Measurements from ENCODE around the gene CEP70. TPM values are rescaled to one million over a fixed set of nuclear protein-coding genes. Genes with fewer than 3 reads are reported as not detected.

Gene CEP70
- total RNA-seq, 1 experiment from 2014 or later: 25.6 TPM

- no TSS peak for BruUV-seq (replicated peaks)
These were observed 119.9 kb downstream of the CEP70 start for GRCh38 chr3:138474163-138474562.

GRCh38 chr3:138473391-138473790 is 120.7 kb downstream of the CEP70 start:
- BruUV-seq (replicated peaks): no TSS peak
- no peak for DNase-seq (ENCODE audit: low spot score)
- no peak for TF ChIP-seq EZH2 (IDR thresholded peaks at IDR 0.05; ENCODE audit: borderline replicate concordance, low read depth, low read length, poor library complexity, severe bottlenecking)
- TF ChIP-seq CTCF (conservative IDR thresholded peaks at IDR 0.05; ENCODE audit: low read depth, low read length): no peak

More at GRCh38 chr3:138474163-138474562, 119.9 kb downstream of the CEP70 start:
- DNase-seq (ENCODE audit: low spot score): no peak
- H3K36me3 ChIP-seq (ENCODE audit: insufficient read depth, low read length, poor library complexity, severe bottlenecking): no peaks in the 10 kb centered on the region
- no peak overlapping the region for H3K4me3 ChIP-seq (ENCODE audit: low read depth, low read length, poor library complexity, severe bottlenecking)
- intact Hi-C loops (cut with micrococcal nuclease; ENCODE audit: unreplicated experiment): loop anchor here (10.0 kb wide), 1 partner anchor 231 kb away; no protein-coding TSS in a partner anchor
- TF ChIP-seq CTCF (conservative IDR thresholded peaks at IDR 0.05; ENCODE audit: low read depth, low read length) (no peak), EZH2 (IDR thresholded peaks at IDR 0.05; ENCODE audit: borderline replicate concordance, low read depth, low read length, poor library complexity, severe bottlenecking) (no peak)
- H3K27me3 ChIP-seq (replicated peaks; ENCODE audit: insufficient read depth, low read depth, low read length, poor library complexity): no peaks in the 10 kb centered on the region
- ChIA-PET POLR2A (ENCODE audit: low non-redundant PET) (no interaction called here), CTCF (interaction anchor here (0.7 kb wide), 1 partner anchor 458 kb away, joined by 4 read pairs; no protein-coding TSS in a partner anchor)
- no peaks in the 10 kb centered on the region for H3K4me1 ChIP-seq (ENCODE audit: insufficient read depth, low read length, poor library complexity, severe bottlenecking)
- H3K27ac ChIP-seq (ENCODE audit: low read depth, low read length, poor library complexity, severe bottlenecking): no peak overlapping the region
- H3K9me3 ChIP-seq (ENCODE audit: low read depth, low read length, poor library complexity, severe bottlenecking): no peaks in the 10 kb centered on the region

GRCh38 chr3:138472141-138472825 is 121.8 kb downstream of the CEP70 start:
- TF ChIP-seq CTCF (conservative IDR thresholded peaks at IDR 0.05; ENCODE audit: low read depth, low read length) (no peak), EZH2 (IDR thresholded peaks at IDR 0.05; ENCODE audit: borderline replicate concordance, low read depth, low read length, poor library complexity, severe bottlenecking) (no peak)
- POLR2A ChIA-PET (ENCODE audit: low non-redundant PET): no interaction called here
- CTCF ChIA-PET: no interaction called here
- no peaks in the 10 kb centered on the region for H3K4me1 ChIP-seq (ENCODE audit: insufficient read depth, low read length, poor library complexity, severe bottlenecking)
- intact Hi-C loops (cut with micrococcal nuclease; ENCODE audit: unreplicated experiment): loop anchor here (10.0 kb wide), 1 partner anchor 233 kb away; no protein-coding TSS in a partner anchor
- no TSS peak for BruUV-seq (replicated peaks)
- no peaks in the 10 kb centered on the region for H3K9me3 ChIP-seq (ENCODE audit: low read depth, low read length, poor library complexity, severe bottlenecking)
- H3K36me3 ChIP-seq (ENCODE audit: insufficient read depth, low read length, poor library complexity, severe bottlenecking): no peaks in the 10 kb centered on the region
- H3K27me3 ChIP-seq (replicated peaks; ENCODE audit: insufficient read depth, low read depth, low read length, poor library complexity): no peaks in the 10 kb centered on the region
- no peak overlapping the region for H3K4me3 ChIP-seq (ENCODE audit: low read depth, low read length, poor library complexity, severe bottlenecking)
- DNase-seq (ENCODE audit: low spot score): no peak
- no peak overlapping the region for H3K27ac ChIP-seq (ENCODE audit: low read depth, low read length, poor library complexity, severe bottlenecking)

More at GRCh38 chr3:138473391-138473790, 120.7 kb downstream of the CEP70 start:
- Histone ChIP-seq H3K9me3 (ENCODE audit: low read depth, low read length, poor library complexity, severe bottlenecking) (no peaks in the 10 kb centered on the region), H3K4me1 (ENCODE audit: insufficient read depth, low read length, poor library complexity, severe bottlenecking) (no peaks in the 10 kb centered on the region), H3K4me3 (ENCODE audit: low read depth, low read length, poor library complexity, severe bottlenecking) (no peak overlapping the region), H3K27me3 (replicated peaks; ENCODE audit: insufficient read depth, low read depth, low read length, poor library complexity) (no peaks in the 10 kb centered on the region), H3K27ac (ENCODE audit: low read depth, low read length, poor library complexity, severe bottlenecking) (no peak overlapping the region), H3K36me3 (ENCODE audit: insufficient read depth, low read length, poor library complexity, severe bottlenecking) (no peaks in the 10 kb centered on the region)
- intact Hi-C loops (cut with micrococcal nuclease; ENCODE audit: unreplicated experiment): loop anchor here (10.0 kb wide), 1 partner anchor 231 kb away; no protein-coding TSS in a partner anchor
- ChIA-PET CTCF (interaction anchor here (0.5 kb wide), 1 partner anchor 128 kb away, joined by 4 read pairs; no protein-coding TSS in a partner anchor), POLR2A (ENCODE audit: low non-redundant PET) (no interaction called here)
